HG02571 (cell line): ENCODE results near the gene LRGUK.

Experiments
- ATAC-seq: cut with Tn5 transposase; IDR thresholded peaks from one replicate; pipeline ENCODE4 v1.9.1; 2021; ENCODE audit warnings: mild to moderate bottlenecking, moderate library complexity; ENCODE audit not compliant: unreplicated experiment

The LRGUK gene

GRCh38 chr7:134122980-134123379, 4.2 kb upstream of the LRGUK start:
- no peak for ATAC-seq

GRCh38 chr7:134126146-134126545, 994 bp upstream of the LRGUK start:
- ATAC-seq, result no peak

GRCh38 chr7:134126596-134126965, 559 bp upstream of the LRGUK start:
- ATAC-seq, result no peak

GRCh38 chr7:134128829-134129228, 1.7 kb downstream of the LRGUK start:
- ATAC-seq, result no peak

- no peak for ATAC-seq
Measured at GRCh38 chr7:134129856-134130523, 2.9 kb downstream of the LRGUK start.

GRCh38 chr7:134134004-134134403, 6.9 kb downstream of the LRGUK start:
- ATAC-seq, result no peak

GRCh38 chr7:134140889-134141867, 14.0 kb downstream of the LRGUK start:
- peak; percentile 88 for ATAC-seq

GRCh38 chr7:134141868-134142264, 14.7 kb downstream of the LRGUK start:
- no peak for ATAC-seq

- ATAC-seq, result no peak
Measured at GRCh38 chr7:134153493-134154136, 26.5 kb downstream of the LRGUK start.

- no peak for ATAC-seq
Measured at GRCh38 chr7:134154581-134155130, 27.5 kb downstream of the LRGUK start.

GRCh38 chr7:134155206-134155605, 28.1 kb downstream of the LRGUK start:
- ATAC-seq, result no peak

GRCh38 chr7:134155871-134156270, 28.7 kb downstream of the LRGUK start:
- ATAC-seq, result no peak

GRCh38 chr7:134165252-134165651, 38.1 kb downstream of the LRGUK start:
- ATAC-seq, result no peak

GRCh38 chr7:134167250-134167649, 40.1 kb downstream of the LRGUK start:
- ATAC-seq, result no peak

GRCh38 chr7:134167841-134168240, 40.7 kb downstream of the LRGUK start:
- ATAC-seq, result no peak

GRCh38 chr7:134174795-134175261, 47.7 kb downstream of the LRGUK start:
- ATAC-seq, result peak; percentile 92

GRCh38 chr7:134175334-134176036, 48.3 kb downstream of the LRGUK start:
- no peak for ATAC-seq

- no peak for ATAC-seq
Measured at GRCh38 chr7:134176037-134176350, 48.9 kb downstream of the LRGUK start.

- no peak for ATAC-seq
Measured at GRCh38 chr7:134179036-134180011, 52.2 kb downstream of the LRGUK start.

GRCh38 chr7:134180376-134180775, 53.2 kb downstream of the LRGUK start:
- no peak for ATAC-seq
